HepG2 (cell line): ENCODE data around the gene PLEKHA8. TPM values are rescaled to one million over a fixed set of nuclear protein-coding genes. Genes with fewer than 3 reads are reported as not detected.

Source experiments
- ATAC-seq: fragments of 200-7000 bp; cut with Tn5 transposase; 3 replicates; pipeline ENCODE4 v1.9.1; 2020; ENCODE audit warnings: mild to moderate bottlenecking, moderate library complexity
- BruUV-seq: library from RNA; stranded (reverse); fragments of 400-500 nt; replicated peaks from 2 replicates; lab custom pipeline; 2021; lab: Mats Ljungman, UMichigan
- CTCF ChIA-PET: fragments of 300-600 bp; formaldehyde crosslinking; extraction: SDS; loops from one replicate; lab custom pipeline; 2021; ENCODE audit warnings: low total read pairs, inconsistent platforms, low intra/inter-chr PET ratio; lab: Yijun Ruan, JAX
- POLR2A ChIA-PET: fragments of 350-600 bp; sonication (Branson Sonifier 250); formaldehyde crosslinking; loops from one replicate; lab custom pipeline; 2020; ENCODE audit warnings: antibody characterized with exemption, inconsistent platforms; lab: Yijun Ruan, JAX
- DNase-seq: peaks from one replicate; pipeline ENCODE4 v3.0.0-alpha.2; 2015; ENCODE audit warnings: low spot score
- FAIRE-seq: peaks from 3 replicates; lab custom pipeline; 2011; peaks lifted over from hg19 to GRCh38; lab: Jason Lieb, UNC
- H2AFZ ChIP-seq: one replicate; pipeline ENCODE4 v1.6.1; 2011; ENCODE audit warnings: low read length, inconsistent platforms
- H3K27ac ChIP-seq: fragments of 300-600 bp; 3 replicates; pipeline ENCODE4 v1.8.0; 2011; ENCODE audit warnings: mixed run types, mild to moderate bottlenecking, mixed read lengths, low read length, inconsistent platforms; ENCODE audit not compliant: insufficient read depth; ENCODE audit errors: extremely low read length
- H3K27me3 ChIP-seq, 2 experiments: fragments of 200-600 bp in 1 of 2; 2 replicates in 1 of 2; 3 replicates in 1 of 2; pipeline versions ENCODE4 v1.6.0 to v1.8.0; 2011; ENCODE audit warnings: low read length in 2 of 2, mild to moderate bottlenecking in 2 of 2, moderate library complexity in 2 of 2, inconsistent platforms in 1 of 2; ENCODE audit not compliant: insufficient read depth in 2 of 2, control insufficient read depth in 1 of 2
- H3K36me3 ChIP-seq, 2 experiments: fragments of 200-600 bp in 1 of 2; replicated peaks in 1 of 2; 2 replicates in 1 of 2; 3 replicates in 1 of 2; pipeline versions ENCODE4 v1.5.1 to v1.8.0; 2011; ENCODE audit warnings: low read length in 2 of 2, inconsistent platforms in 1 of 2; ENCODE audit not compliant: insufficient read depth in 2 of 2, control insufficient read depth in 1 of 2
- H3K4me1 ChIP-seq: 2 replicates; pipeline ENCODE4 v1.5.1; 2012; ENCODE audit warnings: low read length, inconsistent platforms; ENCODE audit not compliant: insufficient read depth
- H3K4me2 ChIP-seq: 2 replicates; pipeline ENCODE4 v1.6.0; 2011; ENCODE audit warnings: low read depth, low read length, inconsistent platforms
- H3K4me3 ChIP-seq, 3 experiments: fragments of 200-600 bp in 1 of 3; sonication (generic), shearing (Covaris generic) in 1 of 3; replicated peaks in 1 of 3; 2 replicates each; pipeline ENCODE4 v1.5.1; 2011 to 2016; ENCODE audit warnings: low read length in 3 of 3, inconsistent platforms in 2 of 3, low read depth in 2 of 3, mild to moderate bottlenecking in 2 of 3, control low read depth in 1 of 3, mixed read lengths in 1 of 3; ENCODE audit not compliant: insufficient read depth in 1 of 3
- H3K79me2 ChIP-seq: one replicate; pipeline ENCODE4 v1.6.1; 2011; ENCODE audit warnings: low read length, inconsistent platforms; ENCODE audit not compliant: insufficient read depth
- H3K9ac ChIP-seq: 2 replicates; pipeline ENCODE4 v1.6.0; 2011; ENCODE audit warnings: mild to moderate bottlenecking, low read depth, low read length, inconsistent platforms; ENCODE audit not compliant: insufficient read depth
- H3K9me3 ChIP-seq: 2 replicates; pipeline ENCODE4 v1.5.1; 2012; ENCODE audit warnings: mild to moderate bottlenecking, low read length
- H4K20me1 ChIP-seq: 2 replicates; pipeline ENCODE4 v1.6.0; 2011; ENCODE audit warnings: inconsistent platforms, mild to moderate bottlenecking, low read length, moderate library complexity; ENCODE audit not compliant: insufficient read depth
- KMT2A ChIP-seq: sonication (generic); formaldehyde crosslinking; IDR thresholded peaks from 2 replicates; pipeline ENCODE4 v1.4.0; 2020; ENCODE audit warnings: missing genetic modification reagents
- PHB2 ChIP-seq: fragments of 450-650 bp; IDR thresholded peaks from 2 replicates; pipeline ENCODE4 v1.6.1; 2018; ENCODE audit not compliant: partially characterized antibody
- RBM39 ChIP-seq: fragments of 200-400 bp; formaldehyde crosslinking; IDR thresholded peaks from one replicate; pipeline ENCODE4 v1.6.1; 2018; ENCODE audit warnings: antibody characterized with exemption, mild to moderate bottlenecking, low read depth, low read length; ENCODE audit not compliant: poor library complexity, severe bottlenecking
- SKIL ChIP-seq: sonication (generic); formaldehyde crosslinking; IDR thresholded peaks from 2 replicates; pipeline ENCODE4 v1.8.0; 2022; ENCODE audit warnings: missing genetic modification reagents, mild to moderate bottlenecking, moderate library complexity, borderline replicate concordance
- TOE1 ChIP-seq: sonication (generic); formaldehyde crosslinking; IDR thresholded peaks from 2 replicates; pipeline ENCODE4 v1.4.0; 2020; ENCODE audit warnings: mild to moderate bottlenecking, missing genetic modification reagents
- ZFP37 ChIP-seq: sonication (generic); formaldehyde crosslinking; IDR thresholded peaks from 2 replicates; pipeline ENCODE4 v1.4.0; 2020; ENCODE audit warnings: missing genetic modification reagents, borderline replicate concordance
- ZNF224 ChIP-seq: sonication (generic); formaldehyde crosslinking; IDR thresholded peaks from 2 replicates; pipeline ENCODE4 v1.5.0; 2020; ENCODE audit warnings: mild to moderate bottlenecking, missing genetic modification reagents
- ZSCAN5A ChIP-seq: sonication (generic); formaldehyde crosslinking; IDR thresholded peaks from 2 replicates; pipeline ENCODE4 v1.8.0; 2022; ENCODE audit warnings: mild to moderate bottlenecking, missing genetic modification reagents, borderline replicate concordance
- in situ Hi-C: cut with HindIII; loops from 2 replicates; pipeline ENCODE4 v1.10.0; 2017; ENCODE audit warnings: low pct_unique_long_range_greater_than_20kb; ENCODE audit not compliant: extremely low pct_ligation_motif_present
- intact Hi-C: fragments of 100-400 bp; cut with micrococcal nuclease; formaldehyde crosslinking; loops from one replicate; pipeline ENCODE4 v1.10.0; 2022; ENCODE audit not compliant: unreplicated experiment
- polyA plus RNA-seq, 8 experiments: library from polyadenylated mRNA; depleted of rRNA in 3 of 8; stranded (reverse) in 7 of 8; unstranded in 1 of 8; fragments of >200 nt; fragmentation: Illumina TruSeq in 4 of 8; extraction: Trizol in 4 of 8; gene quantifications; 2 replicates each; pipeline versions ENCODE4 v1.2.1 to v1.2.3, GENCODE V29; 2011 to 2016; ENCODE audit warnings: low read depth in 4 of 8, missing spikeins in 1 of 8, mixed read lengths in 1 of 8; ENCODE audit not compliant: insufficient read depth in 1 of 8
- total RNA-seq, 5 experiments: library from RNA; depleted of rRNA; stranded (reverse); fragments of >200 nt; fragmentation: Illumina TruSeq; extraction: Trizol; gene quantifications; 2 replicates each; pipeline ENCODE4 v1.2.3, GENCODE V29; 2016; ENCODE audit warnings: low read depth in 1 of 5

The PLEKHA8 gene
- total and polyA plus RNA-seq, 2 of the 13 experiments (the other 11 are each of a cell fraction or from before 2014, with no cell fraction given) = 12.5 to 26.4 TPM

- ATAC-seq (no peak), DNase-seq (no peak), FAIRE-seq (no peak)
- Histone ChIP-seq H3K4me2 (no peak overlapping the region), H3K27me3 (no peaks in the 10 kb centered on the region), H3K27ac (no peak overlapping the region)
- BruUV-seq = no TSS peak
- intact Hi-C loops = no loop called here
- TF ChIP-seq RBM39 (no peak), SKIL (CRISPR knock-in tag) (no peak), ZSCAN5A (no peak), TOE1 (CRISPR knock-in tag) (no peak), PHB2 (no peak), KMT2A (no peak), ZFP37 (no peak), ZNF224 (CRISPR knock-in tag) (no peak)
- TF ChIP-seq, all 625 proteins: peak for 0
- Histone ChIP-seq H3K4me1 (no peaks in the 10 kb centered on the region), H3K9me3 (no peaks in the 10 kb centered on the region), H2AFZ (no peak overlapping the region), H3K9ac (no peak overlapping the region), H3K36me3 (peaks cover 2 to 13% of the 10 kb centered on the region in 2 experiments; a peak in 4 of 5 replicates), H3K4me3 (no peak overlapping the region), H4K20me1 (no peaks in the 10 kb centered on the region), H3K79me2 (no peaks in the 10 kb centered on the region)
- POLR2A ChIA-PET = no interaction called here
- in situ Hi-C loops = no loop called here
- CTCF ChIA-PET = no interaction called here
Observed at GRCh38 chr7:30086529-30086928, 58.3 kb downstream of the PLEKHA8 start.
